ENCODE results near the gene SELENOO.

DNA sequence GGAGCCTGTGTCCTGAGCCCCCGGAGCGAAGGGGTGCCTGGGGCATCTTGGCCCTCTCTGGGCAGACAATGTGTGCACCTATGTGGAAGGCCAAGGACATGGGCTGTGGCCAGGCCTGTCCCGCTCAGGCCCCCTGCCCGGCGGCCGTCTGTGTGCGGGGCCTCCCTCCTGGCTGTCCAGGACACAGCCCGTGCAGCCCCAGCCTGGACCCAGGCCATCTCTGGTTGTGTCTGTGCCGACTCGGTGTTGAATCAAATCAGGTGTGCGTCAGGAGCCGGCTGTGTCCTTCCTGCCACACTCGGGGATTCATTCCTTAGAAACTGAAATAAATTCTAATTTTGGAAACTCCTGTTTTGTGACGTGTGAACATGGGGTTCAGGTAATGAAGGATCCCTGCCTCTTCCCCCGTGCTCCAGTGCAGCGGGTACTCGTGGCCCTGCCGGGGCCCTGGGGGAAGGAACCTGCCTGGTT lies 1.5 kb upstream of the SELENOO start:
- TF ChIP-seq, protein P1, sequence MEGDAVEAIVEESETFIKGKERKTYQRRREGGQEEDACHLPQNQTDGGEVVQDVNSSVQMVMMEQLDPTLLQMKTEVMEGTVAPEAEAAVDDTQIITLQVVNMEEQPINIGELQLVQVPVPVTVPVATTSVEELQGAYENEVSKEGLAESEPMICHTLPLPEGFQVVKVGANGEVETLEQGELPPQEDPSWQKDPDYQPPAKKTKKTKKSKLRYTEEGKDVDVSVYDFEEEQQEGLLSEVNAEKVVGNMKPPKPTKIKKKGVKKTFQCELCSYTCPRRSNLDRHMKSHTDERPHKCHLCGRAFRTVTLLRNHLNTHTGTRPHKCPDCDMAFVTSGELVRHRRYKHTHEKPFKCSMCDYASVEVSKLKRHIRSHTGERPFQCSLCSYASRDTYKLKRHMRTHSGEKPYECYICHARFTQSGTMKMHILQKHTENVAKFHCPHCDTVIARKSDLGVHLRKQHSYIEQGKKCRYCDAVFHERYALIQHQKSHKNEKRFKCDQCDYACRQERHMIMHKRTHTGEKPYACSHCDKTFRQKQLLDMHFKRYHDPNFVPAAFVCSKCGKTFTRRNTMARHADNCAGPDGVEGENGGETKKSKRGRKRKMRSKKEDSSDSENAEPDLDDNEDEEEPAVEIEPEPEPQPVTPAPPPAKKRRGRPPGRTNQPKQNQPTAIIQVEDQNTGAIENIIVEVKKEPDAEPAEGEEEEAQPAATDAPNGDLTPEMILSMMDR (IDR thresholded peaks at IDR 0.05 in 2 of 3, conservative IDR thresholded peaks at IDR 0.05 in 1 of 3; ENCODE audit: borderline replicate concordance in 1 of 3, insufficient read depth in 1 of 3, low read depth in 2 of 3, low read length in 2 of 3): no peak
- TF ChIP-seq POLR2A (IDR thresholded peaks at IDR 0.05; ENCODE audit: borderline replicate concordance, extremely low read depth, insufficient read depth, insufficient read length) (no peak), ZNF274 (IDR thresholded peaks at IDR 0.05; ENCODE audit: low read depth, low read length) (no peak), JUND (IDR thresholded peaks at IDR 0.05) (no peak), POLR2AphosphoS5 (IDR thresholded peaks at IDR 0.05; ENCODE audit: low read depth, low read length) (no peak), EZH2 (IDR thresholded peaks at IDR 0.05) (no peak), CEBPB (IDR thresholded peaks at IDR 0.05; ENCODE audit: low read depth) (no peak), SIN3A (IDR thresholded peaks at IDR 0.05; ENCODE audit: low read depth) (no peak), YY1 (IDR thresholded peaks at IDR 0.05; ENCODE audit: extremely low read depth, insufficient replicate concordance, low read depth, low read length) (no peak), RAD21 (IDR thresholded peaks at IDR 0.05; ENCODE audit: low read depth) (no peak)
- TF ChIP-seq, protein P2, sequence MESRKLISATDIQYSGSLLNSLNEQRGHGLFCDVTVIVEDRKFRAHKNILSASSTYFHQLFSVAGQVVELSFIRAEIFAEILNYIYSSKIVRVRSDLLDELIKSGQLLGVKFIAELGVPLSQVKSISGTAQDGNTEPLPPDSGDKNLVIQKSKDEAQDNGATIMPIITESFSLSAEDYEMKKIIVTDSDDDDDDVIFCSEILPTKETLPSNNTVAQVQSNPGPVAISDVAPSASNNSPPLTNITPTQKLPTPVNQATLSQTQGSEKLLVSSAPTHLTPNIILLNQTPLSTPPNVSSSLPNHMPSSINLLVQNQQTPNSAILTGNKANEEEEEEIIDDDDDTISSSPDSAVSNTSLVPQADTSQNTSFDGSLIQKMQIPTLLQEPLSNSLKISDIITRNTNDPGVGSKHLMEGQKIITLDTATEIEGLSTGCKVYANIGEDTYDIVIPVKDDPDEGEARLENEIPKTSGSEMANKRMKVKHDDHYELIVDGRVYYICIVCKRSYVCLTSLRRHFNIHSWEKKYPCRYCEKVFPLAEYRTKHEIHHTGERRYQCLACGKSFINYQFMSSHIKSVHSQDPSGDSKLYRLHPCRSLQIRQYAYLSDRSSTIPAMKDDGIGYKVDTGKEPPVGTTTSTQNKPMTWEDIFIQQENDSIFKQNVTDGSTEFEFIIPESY (IDR thresholded peaks at IDR 0.05; ENCODE audit: extremely low read depth, insufficient replicate concordance, low read length): no peak
- TF ChIP-seq, protein P3, sequence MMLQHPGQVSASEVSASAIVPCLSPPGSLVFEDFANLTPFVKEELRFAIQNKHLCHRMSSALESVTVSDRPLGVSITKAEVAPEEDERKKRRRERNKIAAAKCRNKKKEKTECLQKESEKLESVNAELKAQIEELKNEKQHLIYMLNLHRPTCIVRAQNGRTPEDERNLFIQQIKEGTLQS (IDR thresholded peaks at IDR 0.05): no peak

All from HCT116 (cell line).